K562 (cell line): ENCODE results near the gene RASGRP1. TPM values are rescaled to one million over a fixed set of nuclear protein-coding genes. Genes with fewer than 3 reads are reported as not detected.
A peak's percentile ranks its signal among the peaks of the same experiment; 100 is the strongest.

Experiments used
- BRCA1 ChIP-seq, 2 experiments: fragments of 450-650 bp in 1 of 2; sonication (generic) in 1 of 2; formaldehyde crosslinking in 1 of 2; IDR thresholded peaks; 2 replicates each; pipeline versions ENCODE4 v1.5.0 to v1.6.1; 2017 to 2020; ENCODE audit warnings: mild to moderate bottlenecking in 1 of 2, missing genetic modification reagents in 1 of 2
- CEBPB ChIP-seq: fragments of 450-650 bp; IDR thresholded peaks from 2 replicates; pipeline ENCODE4 v1.6.1; 2016; ENCODE audit warnings: missing genetic modification characterization, missing compliant biosample characterization
- CEBPG ChIP-seq, 3 experiments: fragments of 200-800 bp in 1 of 3; sonication (Bioruptor generic) in 1 of 3; sonication (generic) in 1 of 3; formaldehyde crosslinking in 1 of 3; IDR thresholded peaks in 2 of 3; conservative IDR thresholded peaks in 1 of 3; 2 replicates each; pipeline versions ENCODE4 v1.6.1 to v1.8.0; 2016 to 2022; ENCODE audit warnings: missing compliant biosample characterization in 2 of 3, missing genetic modification characterization in 2 of 3, mild to moderate bottlenecking in 1 of 3, missing genetic modification reagents in 1 of 3
- FOXK2 ChIP-seq, 2 experiments: fragments of 450-650 bp; IDR thresholded peaks in 1 of 2; conservative IDR thresholded peaks in 1 of 2; 2 replicates each; pipeline ENCODE4 v1.6.1; 2016; ENCODE audit warnings: low read depth in 2 of 2, mild to moderate bottlenecking in 1 of 2
- KDM2B ChIP-seq: fragments of 250-450 bp; sonication (Bioruptor Pico); IDR thresholded peaks from 2 replicates; pipeline ENCODE4 v1.8.0; 2021; ENCODE audit warnings: mild to moderate bottlenecking, moderate library complexity
- LARP7 ChIP-seq: fragments of 450-650 bp; IDR thresholded peaks from 2 replicates; pipeline ENCODE4 v1.6.1; 2016
- MAFK ChIP-seq: IDR thresholded peaks from 2 replicates; pipeline ENCODE4 v1.6.1; 2011; ENCODE audit warnings: low read length, improper control_type of control experiment
- NCOA2 ChIP-seq, 2 experiments: fragments of 450-650 bp; IDR thresholded peaks; 2 replicates each; pipeline ENCODE4 v1.6.1; 2018; ENCODE audit warnings: mild to moderate bottlenecking in 2 of 2, moderate library complexity in 1 of 2; ENCODE audit not compliant: partially characterized antibody in 2 of 2
- PTBP1 ChIP-seq: fragments of 200-400 bp; formaldehyde crosslinking; IDR thresholded peaks from 2 replicates; pipeline ENCODE4 v1.6.1; 2017; ENCODE audit warnings: low read depth, low read length
- RAD21 ChIP-seq, 2 experiments: fragments of 250-450 bp in 1 of 2; fragments of 450-650 bp in 1 of 2; sonication (Bioruptor Pico) in 1 of 2; formaldehyde crosslinking in 1 of 2; IDR thresholded peaks in 1 of 2; conservative IDR thresholded peaks in 1 of 2; 2 replicates each; pipeline versions ENCODE4 v1.4.0 to v1.8.0; 2020 to 2022; ENCODE audit warnings: mild to moderate bottlenecking in 2 of 2, moderate library complexity in 1 of 2
- SMC3 ChIP-seq: conservative IDR thresholded peaks from 2 replicates; pipeline ENCODE4 v1.6.1; 2011; ENCODE audit warnings: low read depth, low read length, improper control_type of control experiment; ENCODE audit not compliant: insufficient read depth
- SRSF9 ChIP-seq: fragments of 200-400 bp; formaldehyde crosslinking; IDR thresholded peaks from 2 replicates; pipeline ENCODE4 v1.6.1; 2017; ENCODE audit warnings: low read depth, low read length, borderline replicate concordance
- ZC3H11A ChIP-seq: IDR thresholded peaks from 2 replicates; pipeline ENCODE4 v1.6.1; 2012; ENCODE audit warnings: low read depth, low read length, improper control_type of control experiment
- polyA plus RNA-seq, 8 experiments: library from polyadenylated mRNA; depleted of rRNA in 4 of 8; stranded (reverse) in 5 of 8; unstranded in 3 of 8; fragments of >200 nt; fragmentation: Nextera tagmentation in 2 of 8; fragmentation: Illumina TruSeq in 1 of 8; extraction: Ambion mirVana in 2 of 8; extraction: Trizol in 1 of 8; gene quantifications; 2 replicates each; pipeline versions ENCODE4 v1.2.1 to v1.2.3, GENCODE V29; 2011 to 2014; ENCODE audit warnings: inconsistent platforms in 1 of 8, missing spikeins in 1 of 8
- total RNA-seq, 7 experiments: library from RNA; depleted of rRNA in 6 of 7; stranded (reverse); fragments of >200 nt in 6 of 7; fragmentation: Illumina TruSeq in 2 of 7; extraction: Trizol in 2 of 7; gene quantifications; 2 replicates each; pipeline versions ENCODE4 v1.2.1 to v1.2.3, GENCODE V29; 2011 to 2021; ENCODE audit warnings: low replicate concordance in 1 of 7
- TF ChIP-seq, protein P1 (sequence below): sonication (generic); formaldehyde crosslinking; IDR thresholded peaks from 2 replicates; pipeline ENCODE4 v1.8.1; 2022; ENCODE audit warnings: missing genetic modification reagents
- TF ChIP-seq, protein P2 (sequence below): fragments of 450-650 bp; formaldehyde crosslinking; IDR thresholded peaks from 2 replicates; pipeline ENCODE4 v1.4.0; 2020; ENCODE audit warnings: mild to moderate bottlenecking
- TF ChIP-seq, protein P3 (sequence below): fragments of 200-800 bp; sonication (Bioruptor generic); IDR thresholded peaks from 2 replicates; pipeline ENCODE4 v1.6.1; 2017; ENCODE audit warnings: missing genetic modification characterization, missing compliant biosample characterization
- TF ChIP-seq, protein P4 (sequence below): fragments of 450-650 bp; IDR thresholded peaks from 2 replicates; pipeline ENCODE4 v1.6.1; 2017; ENCODE audit warnings: antibody characterized with exemption

The RASGRP1 gene
- total and polyA plus RNA-seq, 9 of the 15 experiments (the other 6 are each of a cell fraction or from before 2014, with no cell fraction given): 0.14 to 0.72 (median 0.31) TPM

DNA sequence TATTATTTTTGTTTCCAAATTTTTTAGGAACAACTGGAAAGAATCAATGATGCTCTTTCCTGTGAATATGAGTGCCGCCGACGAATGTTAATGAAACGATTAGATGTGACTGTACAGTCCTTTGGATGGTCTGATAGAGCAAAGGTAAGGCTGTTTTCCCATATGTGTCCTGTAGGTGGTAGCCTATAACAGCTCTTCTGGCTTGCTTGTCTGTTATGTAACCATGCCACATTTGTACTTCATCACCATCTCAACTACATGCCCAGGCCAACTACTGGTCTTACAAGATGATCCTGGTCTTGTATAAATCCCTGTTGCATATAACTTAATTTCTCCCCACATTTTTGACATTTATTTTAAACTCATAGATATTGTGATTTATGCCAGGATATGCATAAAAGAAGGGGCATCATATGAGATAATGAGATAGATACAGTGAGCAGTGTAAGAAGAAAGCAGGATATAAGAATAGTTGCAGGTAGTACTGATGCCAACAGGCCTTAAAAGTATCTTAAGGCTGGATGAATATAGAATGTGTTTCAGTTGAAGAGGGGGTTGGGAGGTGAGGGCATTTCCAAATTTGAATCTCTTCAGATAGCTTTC is 90.4 kb downstream of the RASGRP1 start (continued):
- TF ChIP-seq SRSF9 (no peak), PTBP1 (no peak), KDM2B (CRISPR knock-in tag) (no peak), CEBPG (CRISPR knock-in tag; IDR thresholded peaks at IDR 0.05) (no peak), CEBPG (tag; conservative IDR thresholded peaks at IDR 0.05 in 1 of 2, IDR thresholded peaks at IDR 0.05 in 1 of 2) (0 out of 4 replicates have a peak, but pooled peaks of 1 of the 2 experiments have one; percentile 12), LARP7 (no peak), NCOA2 (IDR thresholded peaks at IDR 0.05; ENCODE audit: partially characterized antibody in 2 of 2) (no peak), SMC3 (peak; percentile 53), CEBPB (tag) (peak; percentile 39; the same call in 1 of the 2 replicates), RAD21 (CRISPR knock-in tag; conservative IDR thresholded peaks at IDR 0.05 in 1 of 2, IDR thresholded peaks at IDR 0.05 in 1 of 2) (peak; percentile 83 to 85), BRCA1 (IDR thresholded peaks at IDR 0.05) (no peak), BRCA1 (CRISPR knock-in tag; IDR thresholded peaks at IDR 0.05) (no peak), MAFK (no peak), ZC3H11A (no peak), FOXK2 (conservative IDR thresholded peaks at IDR 0.05 in 1 of 2, IDR thresholded peaks at IDR 0.05 in 1 of 2; ENCODE audit: low read depth in 2 of 2) (peak in 1 of 2 experiments; percentile 56; a peak in 1 of 4 replicates)
- TF ChIP-seq, protein P1, sequence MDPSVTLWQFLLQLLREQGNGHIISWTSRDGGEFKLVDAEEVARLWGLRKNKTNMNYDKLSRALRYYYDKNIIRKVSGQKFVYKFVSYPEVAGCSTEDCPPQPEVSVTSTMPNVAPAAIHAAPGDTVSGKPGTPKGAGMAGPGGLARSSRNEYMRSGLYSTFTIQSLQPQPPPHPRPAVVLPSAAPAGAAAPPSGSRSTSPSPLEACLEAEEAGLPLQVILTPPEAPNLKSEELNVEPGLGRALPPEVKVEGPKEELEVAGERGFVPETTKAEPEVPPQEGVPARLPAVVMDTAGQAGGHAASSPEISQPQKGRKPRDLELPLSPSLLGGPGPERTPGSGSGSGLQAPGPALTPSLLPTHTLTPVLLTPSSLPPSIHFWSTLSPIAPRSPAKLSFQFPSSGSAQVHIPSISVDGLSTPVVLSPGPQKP: no peak
- TF ChIP-seq, protein P2, sequence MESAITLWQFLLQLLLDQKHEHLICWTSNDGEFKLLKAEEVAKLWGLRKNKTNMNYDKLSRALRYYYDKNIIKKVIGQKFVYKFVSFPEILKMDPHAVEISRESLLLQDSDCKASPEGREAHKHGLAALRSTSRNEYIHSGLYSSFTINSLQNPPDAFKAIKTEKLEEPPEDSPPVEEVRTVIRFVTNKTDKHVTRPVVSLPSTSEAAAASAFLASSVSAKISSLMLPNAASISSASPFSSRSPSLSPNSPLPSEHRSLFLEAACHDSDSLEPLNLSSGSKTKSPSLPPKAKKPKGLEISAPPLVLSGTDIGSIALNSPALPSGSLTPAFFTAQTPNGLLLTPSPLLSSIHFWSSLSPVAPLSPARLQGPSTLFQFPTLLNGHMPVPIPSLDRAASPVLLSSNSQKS (CRISPR knock-in tag): no peak
- TF ChIP-seq, protein P3, sequence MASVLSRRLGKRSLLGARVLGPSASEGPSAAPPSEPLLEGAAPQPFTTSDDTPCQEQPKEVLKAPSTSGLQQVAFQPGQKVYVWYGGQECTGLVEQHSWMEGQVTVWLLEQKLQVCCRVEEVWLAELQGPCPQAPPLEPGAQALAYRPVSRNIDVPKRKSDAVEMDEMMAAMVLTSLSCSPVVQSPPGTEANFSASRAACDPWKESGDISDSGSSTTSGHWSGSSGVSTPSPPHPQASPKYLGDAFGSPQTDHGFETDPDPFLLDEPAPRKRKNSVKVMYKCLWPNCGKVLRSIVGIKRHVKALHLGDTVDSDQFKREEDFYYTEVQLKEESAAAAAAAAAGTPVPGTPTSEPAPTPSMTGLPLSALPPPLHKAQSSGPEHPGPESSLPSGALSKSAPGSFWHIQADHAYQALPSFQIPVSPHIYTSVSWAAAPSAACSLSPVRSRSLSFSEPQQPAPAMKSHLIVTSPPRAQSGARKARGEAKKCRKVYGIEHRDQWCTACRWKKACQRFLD (CRISPR knock-in tag): no peak
- TF ChIP-seq, protein P4, sequence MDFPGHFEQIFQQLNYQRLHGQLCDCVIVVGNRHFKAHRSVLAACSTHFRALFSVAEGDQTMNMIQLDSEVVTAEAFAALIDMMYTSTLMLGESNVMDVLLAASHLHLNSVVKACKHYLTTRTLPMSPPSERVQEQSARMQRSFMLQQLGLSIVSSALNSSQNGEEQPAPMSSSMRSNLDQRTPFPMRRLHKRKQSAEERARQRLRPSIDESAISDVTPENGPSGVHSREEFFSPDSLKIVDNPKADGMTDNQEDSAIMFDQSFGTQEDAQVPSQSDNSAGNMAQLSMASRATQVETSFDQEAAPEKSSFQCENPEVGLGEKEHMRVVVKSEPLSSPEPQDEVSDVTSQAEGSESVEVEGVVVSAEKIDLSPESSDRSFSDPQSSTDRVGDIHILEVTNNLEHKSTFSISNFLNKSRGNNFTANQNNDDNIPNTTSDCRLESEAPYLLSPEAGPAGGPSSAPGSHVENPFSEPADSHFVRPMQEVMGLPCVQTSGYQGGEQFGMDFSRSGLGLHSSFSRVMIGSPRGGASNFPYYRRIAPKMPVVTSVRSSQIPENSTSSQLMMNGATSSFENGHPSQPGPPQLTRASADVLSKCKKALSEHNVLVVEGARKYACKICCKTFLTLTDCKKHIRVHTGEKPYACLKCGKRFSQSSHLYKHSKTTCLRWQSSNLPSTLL: no peak
